GM15510 (cell line): ENCODE measurements around the gene SMPD3.

Source experiments
- POLR2A ChIP-seq: IDR thresholded peaks from 3 replicates; pipeline ENCODE4 v1.6.1; 2011; ENCODE audit warnings: borderline replicate concordance; ENCODE audit not compliant: insufficient read length; ENCODE audit errors: extremely low read depth

SMPD3 gene

GRCh38 chr16:68458101-68458500 is 9.8 kb upstream of the SMPD3 start:
- TF ChIP-seq POLR2A: no peak

GRCh38 chr16:68455631-68456030 is 7.3 kb upstream of the SMPD3 start:
- no peak for TF ChIP-seq POLR2A

- TF ChIP-seq POLR2A: no peak
These were observed 6.7 kb upstream of the SMPD3 start for GRCh38 chr16:68454920-68455435.

DNA sequence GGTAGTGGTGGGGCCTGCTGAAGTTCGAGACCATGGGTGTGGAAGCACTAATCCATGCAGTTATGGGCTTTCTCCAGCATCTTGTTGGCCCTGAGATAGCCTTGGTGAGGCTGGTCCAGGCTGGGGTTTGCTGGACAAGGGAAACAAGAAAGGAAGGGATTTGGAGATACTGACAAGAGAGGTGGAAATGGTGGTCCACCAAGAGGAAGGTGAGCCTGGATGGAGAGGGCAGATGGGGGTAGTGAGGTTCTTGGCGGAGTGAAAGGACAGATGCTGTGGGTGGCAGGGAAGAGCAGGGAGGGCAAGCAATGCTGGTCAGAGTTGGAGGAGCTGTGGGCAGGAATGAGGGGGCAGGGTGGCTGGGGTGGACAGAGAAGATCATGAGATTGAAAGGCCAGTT is 5.5 kb upstream of the SMPD3 start:
- TF ChIP-seq POLR2A: no peak

DNA sequence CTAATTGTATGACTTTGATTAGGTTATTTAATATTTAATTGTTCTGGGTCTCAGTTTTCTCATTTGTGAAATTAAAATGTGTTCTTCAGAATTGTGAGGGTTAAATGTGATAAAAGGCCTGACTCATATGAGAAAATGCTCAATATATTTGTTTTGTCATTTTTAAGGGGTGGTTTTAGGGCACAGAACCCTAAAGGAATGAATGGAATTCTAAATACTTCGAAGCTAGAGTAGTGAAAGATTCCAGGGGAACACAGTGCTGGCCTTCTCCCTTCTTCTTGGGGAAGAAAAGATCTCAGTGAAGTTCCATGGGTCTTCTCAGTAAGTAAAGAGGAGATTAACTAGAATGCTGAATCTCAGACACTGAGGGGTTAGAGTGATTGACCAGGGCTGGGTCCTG is 3.9 kb upstream of the SMPD3 start:
- TF ChIP-seq POLR2A: no peak

- TF ChIP-seq POLR2A: no peak
These were observed 3.4 kb upstream of the SMPD3 start for GRCh38 chr16:68451676-68452075.

DNA sequence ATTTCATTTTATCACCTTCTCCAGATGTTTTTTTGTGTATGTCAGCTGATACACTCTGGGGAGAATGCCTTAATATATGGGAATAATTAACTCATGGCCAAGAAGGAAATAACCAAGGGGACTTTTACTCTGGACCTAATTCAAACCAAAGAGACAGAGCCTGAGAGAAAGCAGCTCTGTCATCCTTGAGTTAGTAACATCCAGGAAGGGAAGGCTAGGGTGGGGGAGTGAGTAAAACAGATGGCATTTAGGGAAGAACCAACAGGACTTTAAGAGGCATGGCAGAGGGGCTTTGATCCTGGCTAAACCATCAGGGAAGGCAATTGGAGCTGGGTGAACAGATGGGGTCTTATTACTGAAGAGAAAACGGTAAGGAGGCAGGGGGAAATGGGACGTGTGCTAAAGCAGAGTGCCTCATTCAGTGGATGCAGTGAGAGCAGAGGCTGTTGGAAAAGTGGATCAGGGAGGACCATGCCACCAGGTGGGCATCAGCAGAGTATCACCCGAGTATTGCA is 2.5 kb upstream of the SMPD3 start:
- TF ChIP-seq POLR2A: no peak

DNA sequence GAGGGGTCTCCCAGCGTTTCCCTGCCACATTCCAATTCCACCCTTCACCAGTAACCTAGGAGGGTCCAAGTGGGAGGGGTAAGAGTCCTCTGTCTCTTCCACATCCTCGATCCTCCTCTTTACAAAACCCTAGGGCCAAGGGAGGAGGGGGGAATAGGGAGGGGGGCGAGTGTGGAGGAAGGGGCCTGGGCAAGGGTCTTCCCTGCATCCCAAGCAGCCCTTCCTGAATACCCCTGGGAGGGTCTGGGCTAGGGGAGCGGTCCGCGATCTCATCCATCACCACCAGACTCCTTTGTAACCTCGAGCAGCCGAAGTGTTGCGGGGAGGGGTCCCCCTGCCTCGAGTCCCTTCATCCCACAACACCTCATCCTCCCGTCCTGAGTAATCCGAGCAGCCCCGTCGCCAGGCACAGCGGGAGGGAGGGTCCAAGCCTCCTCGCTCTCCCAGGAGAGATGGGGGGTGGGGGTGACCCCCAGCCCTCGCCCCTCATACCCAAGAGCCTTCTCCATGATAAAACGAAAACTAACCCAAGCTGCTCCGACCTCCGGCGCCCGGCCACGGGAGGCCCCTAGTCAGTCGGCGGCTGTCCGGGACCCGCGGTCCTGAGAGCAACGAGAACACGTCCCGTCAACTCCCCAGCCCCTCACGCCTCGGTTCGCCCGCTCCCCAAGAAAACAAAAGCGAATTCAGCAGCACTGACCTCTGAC is 502 bp downstream of the SMPD3 start:
- TF ChIP-seq POLR2A: no peak

DNA sequence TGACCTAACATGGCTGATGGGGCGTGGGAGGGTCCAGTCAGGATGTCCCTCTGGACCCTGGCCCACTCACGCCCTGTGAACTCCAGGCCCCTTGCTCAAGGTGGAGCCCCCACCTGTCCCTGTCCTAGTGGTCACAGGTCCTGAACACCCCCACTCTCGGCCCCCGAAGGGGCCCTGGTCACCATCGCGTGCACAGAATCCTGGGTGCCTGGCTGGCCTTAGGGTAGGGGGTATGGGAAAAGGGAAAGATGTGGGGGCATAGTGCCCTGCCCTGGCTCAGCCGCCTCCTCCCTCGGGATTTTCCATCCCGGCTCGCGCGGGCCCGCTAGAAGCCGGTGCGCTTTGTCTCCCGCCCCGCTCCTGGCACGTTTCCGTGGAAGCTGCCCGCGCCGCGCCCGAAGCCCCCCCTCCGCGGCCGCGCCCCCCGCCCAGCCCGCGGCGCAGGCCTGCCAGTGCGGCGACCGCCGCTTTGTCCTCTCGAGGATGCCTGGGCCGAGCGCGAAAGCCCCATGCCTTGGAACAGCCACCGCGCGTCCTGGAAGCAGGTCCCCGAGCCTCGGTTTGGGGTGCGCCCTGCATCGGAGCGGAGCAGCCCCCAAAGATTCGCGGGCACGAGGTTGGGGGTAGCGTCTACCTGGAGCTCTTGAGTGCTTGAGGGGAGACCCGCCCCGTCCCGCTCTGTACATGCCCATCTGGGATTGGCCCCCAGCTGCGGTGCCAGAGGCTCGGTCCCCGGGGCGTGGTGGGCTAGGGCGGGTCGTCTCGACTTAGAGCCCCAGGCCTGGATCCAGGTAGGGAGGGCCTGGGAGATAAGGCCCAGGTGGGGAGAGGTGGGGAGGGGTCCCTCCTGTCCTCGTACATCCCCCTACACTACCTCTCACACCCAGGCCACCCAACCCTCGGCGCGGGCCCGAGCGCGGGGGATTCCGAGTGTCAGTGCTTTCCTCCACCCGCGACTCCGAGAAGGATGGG is 1.3 kb downstream of the SMPD3 start:
- TF ChIP-seq POLR2A: no peak

DNA sequence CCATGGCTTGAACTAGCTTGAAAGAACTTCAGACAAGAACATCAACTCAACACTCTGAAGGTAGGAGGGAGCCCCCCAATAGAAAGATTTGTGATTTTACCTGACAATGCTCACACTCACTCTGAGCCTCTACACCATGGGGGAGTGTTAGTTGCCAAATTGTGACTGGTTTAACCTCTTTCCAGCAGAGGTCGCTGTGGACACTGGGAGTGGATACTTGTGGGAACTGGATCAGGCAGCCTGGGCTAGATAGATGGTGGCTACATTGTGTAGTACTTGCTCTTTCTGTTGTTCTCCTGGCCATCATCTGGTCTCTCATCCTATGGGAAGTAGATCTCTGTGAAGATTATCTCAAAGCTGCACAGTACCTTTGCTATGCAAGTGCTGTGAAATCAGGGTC is 2.9 kb downstream of the SMPD3 start:
- no peak for TF ChIP-seq POLR2A

DNA sequence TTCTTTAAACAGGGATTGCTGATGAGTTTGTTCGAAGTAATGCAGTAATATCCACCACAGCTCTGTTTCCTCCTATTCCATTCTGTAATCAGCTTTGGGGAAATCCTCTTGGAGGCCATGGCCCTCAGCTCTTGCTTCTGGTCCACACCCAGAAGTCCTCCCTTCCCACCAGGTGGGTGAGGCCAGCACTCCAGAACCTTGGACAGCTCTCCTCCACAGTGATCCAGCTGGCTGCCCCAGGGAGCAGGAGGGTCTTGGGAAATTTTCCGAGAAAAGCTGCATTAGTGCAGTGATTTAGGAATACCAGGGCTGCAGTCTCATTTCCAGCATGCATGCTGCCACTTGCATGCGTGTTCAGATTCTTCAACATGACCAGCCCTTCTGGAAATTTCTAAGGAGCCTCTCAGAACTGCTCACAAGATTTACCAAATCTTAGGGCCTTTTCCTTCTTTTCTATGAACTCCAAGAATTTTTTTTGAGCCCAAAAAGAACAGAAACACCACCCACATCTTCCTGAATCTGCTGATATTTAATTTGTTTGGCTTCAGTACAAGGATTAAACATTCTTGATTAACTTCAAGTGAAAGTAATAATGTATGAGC is 4.2 kb downstream of the SMPD3 start:
- no peak for TF ChIP-seq POLR2A

GRCh38 chr16:68436581-68436980 is 11.7 kb downstream of the SMPD3 start:
- TF ChIP-seq POLR2A: no peak

- no peak for TF ChIP-seq POLR2A
These were observed 13.6 kb downstream of the SMPD3 start for GRCh38 chr16:68434624-68435210.

GRCh38 chr16:68433316-68433715 is 15.0 kb downstream of the SMPD3 start:
- no peak for TF ChIP-seq POLR2A
